H9 (cell line): Measurements from ENCODE around the gene SNRNP48. TPM values are rescaled to one million over a fixed set of nuclear protein-coding genes. Genes with fewer than 3 reads are reported as not detected.

ENCODE experiments used
- DNase-seq: peaks from one replicate; pipeline ENCODE4 v3.0.0-alpha.2; 2017
- H2AFZ ChIP-seq: one replicate; pipeline ENCODE4 v1.6.1; 2013; ENCODE audit warnings: mild to moderate bottlenecking, low read length, control low read depth, moderate library complexity
- H2AK5ac ChIP-seq: 2 replicates; pipeline ENCODE4 v1.6.1; 2013; ENCODE audit warnings: low read length, control low read depth, mixed read lengths; ENCODE audit not compliant: insufficient read length
- H2BK120ac ChIP-seq: one replicate; pipeline ENCODE4 v1.6.1; 2013; ENCODE audit warnings: low read depth, mild to moderate bottlenecking, low read length, control low read depth, inconsistent platforms; ENCODE audit not compliant: poor library complexity, severe bottlenecking
- H2BK12ac ChIP-seq: 2 replicates; pipeline ENCODE4 v1.6.1; 2013; ENCODE audit warnings: low read length, control low read depth, mixed read lengths, low read depth; ENCODE audit not compliant: insufficient read length
- H2BK15ac ChIP-seq: 2 replicates; pipeline ENCODE4 v1.6.1; 2013; ENCODE audit warnings: low read depth, low read length, control low read depth
- H2BK20ac ChIP-seq: one replicate; pipeline ENCODE4 v1.6.1; 2013; ENCODE audit warnings: low read depth, mild to moderate bottlenecking, low read length, control low read depth, inconsistent platforms; ENCODE audit not compliant: poor library complexity, severe bottlenecking
- H2BK5ac ChIP-seq: 2 replicates; pipeline ENCODE4 v1.6.1; 2013; ENCODE audit warnings: low read length, control low read depth, mixed read lengths; ENCODE audit not compliant: insufficient read length
- H3K14ac ChIP-seq: 2 replicates; pipeline ENCODE4 v1.6.1; 2013; ENCODE audit warnings: low read length, control low read depth; ENCODE audit not compliant: insufficient read depth
- H3K18ac ChIP-seq: 2 replicates; pipeline ENCODE4 v1.6.1; 2013; ENCODE audit warnings: low read depth, mild to moderate bottlenecking, mixed read lengths, low read length, control low read depth; ENCODE audit not compliant: insufficient read length
- H3K23ac ChIP-seq: 2 replicates; pipeline ENCODE4 v1.6.1; 2013; ENCODE audit warnings: low read length, control low read depth, mixed read lengths, low read depth; ENCODE audit not compliant: insufficient read length
- H3K23me2 ChIP-seq: 2 replicates; pipeline ENCODE4 v1.6.1; 2013; ENCODE audit warnings: low read depth, mild to moderate bottlenecking, mixed read lengths, low read length, control low read depth; ENCODE audit not compliant: insufficient read length, poor library complexity, severe bottlenecking
- H3K27ac ChIP-seq: 2 replicates; pipeline ENCODE4 v1.5.1; 2013; ENCODE audit warnings: low read length, control low read depth, mixed read lengths, low read depth; ENCODE audit not compliant: insufficient read length
- H3K27me3 ChIP-seq: 2 replicates; pipeline ENCODE4 v1.6.1; 2013; ENCODE audit warnings: low read length, control low read depth, inconsistent platforms; ENCODE audit not compliant: insufficient read depth
- H3K4ac ChIP-seq: 2 replicates; pipeline ENCODE4 v1.6.1; 2013; ENCODE audit warnings: low read depth, mild to moderate bottlenecking, control low read depth, inconsistent platforms, low read length, moderate library complexity
- H3K4me1 ChIP-seq: 2 replicates; pipeline ENCODE4 v1.6.1; 2013; ENCODE audit warnings: low read length, control low read depth, inconsistent platforms; ENCODE audit not compliant: insufficient read depth
- H3K4me2 ChIP-seq: 2 replicates; pipeline ENCODE4 v1.6.1; 2013; ENCODE audit warnings: low read length, control low read depth, mixed read lengths; ENCODE audit not compliant: insufficient read length, insufficient read depth
- H3K56ac ChIP-seq: 2 replicates; pipeline ENCODE4 v1.6.1; 2013; ENCODE audit warnings: low read depth, mild to moderate bottlenecking, mixed read lengths, low read length, control low read depth; ENCODE audit not compliant: insufficient read length
- H3K79me1 ChIP-seq: 2 replicates; pipeline ENCODE4 v1.6.1; 2013; ENCODE audit warnings: low read depth, mild to moderate bottlenecking, moderate library complexity, low read length, control low read depth, inconsistent platforms; ENCODE audit not compliant: insufficient read depth, poor library complexity, severe bottlenecking
- H3K79me2 ChIP-seq: 2 replicates; pipeline ENCODE4 v1.6.1; 2013; ENCODE audit warnings: low read length, control low read depth, inconsistent platforms; ENCODE audit not compliant: insufficient read depth
- H3K9ac ChIP-seq: 2 replicates; pipeline ENCODE4 v1.6.1; 2013; ENCODE audit warnings: low read length, control low read depth, mixed read lengths; ENCODE audit not compliant: insufficient read length; ENCODE audit errors: extremely low read depth
- H3K9me3 ChIP-seq: one replicate; pipeline ENCODE4 v1.6.1; 2013; ENCODE audit warnings: low read depth, low read length, inconsistent platforms; ENCODE audit not compliant: control insufficient read depth
- H3T11ph ChIP-seq: one replicate; pipeline ENCODE4 v1.6.1; 2013; ENCODE audit warnings: mild to moderate bottlenecking, low read length, control low read depth, inconsistent platforms
- H4K20me1 ChIP-seq: one replicate; pipeline ENCODE4 v1.6.1; 2013; ENCODE audit not compliant: control insufficient read depth, insufficient read length, insufficient read depth
- H4K5ac ChIP-seq: 2 replicates; pipeline ENCODE4 v1.6.1; 2013; ENCODE audit warnings: low read depth, mild to moderate bottlenecking, mixed read lengths, low read length, control low read depth; ENCODE audit not compliant: insufficient read length
- H4K8ac ChIP-seq: replicated peaks from 2 replicates; pipeline ENCODE4 v1.6.1; 2013; ENCODE audit warnings: low read length, control low read depth, mixed read lengths, low read depth; ENCODE audit not compliant: insufficient read length
- H4K91ac ChIP-seq: 2 replicates; pipeline ENCODE4 v1.6.1; 2013; ENCODE audit warnings: low read depth, mild to moderate bottlenecking, moderate library complexity, mixed read lengths, low read length, control low read depth; ENCODE audit not compliant: insufficient read length
- H3K27ac Mint-ChIP-seq, 3 experiments: 2 replicates in 2 of 3; 3 replicates in 1 of 3; pipeline ENCODE4 v1.8.0; 2020 to 2021; ENCODE audit warnings: mixed read lengths in 3 of 3, mild to moderate bottlenecking in 1 of 3, moderate library complexity in 1 of 3
- H3K27me3 Mint-ChIP-seq: 2 replicates; pipeline ENCODE4 v1.8.0; 2021; ENCODE audit warnings: low read depth, mild to moderate bottlenecking, moderate library complexity, mixed read lengths
- H3K36me3 Mint-ChIP-seq, 3 experiments: 2 replicates in 2 of 3; 3 replicates in 1 of 3; pipeline ENCODE4 v1.8.0; 2020 to 2021; ENCODE audit warnings: low read depth in 3 of 3, mixed read lengths in 3 of 3; ENCODE audit not compliant: insufficient read depth in 1 of 3
- H3K4me1 Mint-ChIP-seq, 2 experiments: 2 replicates each; pipeline ENCODE4 v1.8.0; 2020; ENCODE audit warnings: mixed read lengths in 2 of 2
- H3K4me3 Mint-ChIP-seq, 2 experiments: 2 replicates in 1 of 2; 3 replicates in 1 of 2; pipeline ENCODE4 v1.8.0; 2020 to 2021; ENCODE audit warnings: mild to moderate bottlenecking in 2 of 2, mixed read lengths in 2 of 2, moderate library complexity in 1 of 2
- H3K9me3 Mint-ChIP-seq, 2 experiments: 2 replicates in 1 of 2; 3 replicates in 1 of 2; pipeline ENCODE4 v1.8.0; 2020; ENCODE audit warnings: mild to moderate bottlenecking in 2 of 2, mixed read lengths in 2 of 2, moderate library complexity in 1 of 2
- CTCF ChIP-seq: fragments of 200-600 bp; sonication (generic); conservative IDR thresholded peaks from 3 replicates; pipeline ENCODE4 v1.8.0; 2021; ENCODE audit warnings: antibody characterized with exemption, mild to moderate bottlenecking
- WGBS: extraction: QIAGEN DNeasy Blood & Tissue Kit; methylation state at CpG from one replicate; pipeline ENCODE4 v1.1.7; 2013; ENCODE audit warnings: missing lambda C conversion rate, low lambda C conversion rate, mixed read lengths; ENCODE audit not compliant: insufficient read length; ENCODE audit errors: extremely low coverage; 5-methylcytosine and 5-hydroxymethylcytosine counted together
- total RNA-seq: library from RNA; stranded (reverse); gene quantifications from 2 replicates; pipeline ENCODE4 v1.2.1, GENCODE V29; 2021

The SNRNP48 gene
- total RNA-seq, 1 experiment from 2014 or later: 16.9 TPM

- no peak overlapping the region for H3K27ac Mint-ChIP-seq
- H3K9me3 Mint-ChIP-seq: no peaks in the 10 kb centered on the region
- Histone ChIP-seq H3T11ph (no peak overlapping the region), H4K5ac (no peak overlapping the region), H3K23me2 (no peaks in the 10 kb centered on the region), H3K27me3 (no peaks in the 10 kb centered on the region), H2BK12ac (no peak overlapping the region), H2BK15ac (no peak overlapping the region), H4K20me1 (no peaks in the 10 kb centered on the region), H3K18ac (no peak overlapping the region), H2AFZ (no peak overlapping the region), H2AK5ac (no peak overlapping the region), H3K79me2 (no peaks in the 10 kb centered on the region), H4K91ac (no peak overlapping the region), H2BK120ac (no peak overlapping the region), H2BK5ac (no peak overlapping the region), H3K4me2 (no peak overlapping the region), H3K9ac (no peak overlapping the region), H3K79me1 (no peaks in the 10 kb centered on the region), H3K23ac (no peak overlapping the region), H3K56ac (no peak overlapping the region), H3K27ac (no peak overlapping the region), H3K4ac (no peak overlapping the region), H3K4me1 (no peaks in the 10 kb centered on the region), H3K14ac (no peak overlapping the region), H3K9me3 (no peaks in the 10 kb centered on the region), H4K8ac (no peak overlapping the region), H2BK20ac (no peak overlapping the region)
- DNase-seq: no peak
- no peak overlapping the region for H3K4me3 Mint-ChIP-seq
- no peaks in the 10 kb centered on the region for H3K4me1 Mint-ChIP-seq
- peaks cover 31 to 86% (median 81%) of the 10 kb centered on the region in 3 experiments; a peak in 6 of 7 replicates for H3K36me3 Mint-ChIP-seq
- TF ChIP-seq CTCF: no peak
- H3K27me3 Mint-ChIP-seq: no peaks in the 10 kb centered on the region
- WGBS: no CpG with 5 or more reads among the region's 13 CpGs
Observed at GRCh38 chr6:7569082-7569481, 20.9 kb upstream of the SNRNP48 start.
